OCI-LY1 (cell line): Measurements from ENCODE around the gene TNS1.

ENCODE experiments used
- H2AFZ ChIP-seq: fragments of 200-600 bp; sonication (generic), shearing (Covaris generic); 2 replicates; pipeline ENCODE4 v1.6.0; 2014; ENCODE audit warnings: antibody characterized with exemption, mild to moderate bottlenecking, low read length
- H3F3A ChIP-seq: fragments of 200-600 bp; sonication (generic), shearing (Covaris generic); 2 replicates; pipeline ENCODE4 v1.6.0; 2014; ENCODE audit warnings: mild to moderate bottlenecking, antibody characterized with exemption, low read length, moderate library complexity; ENCODE audit not compliant: insufficient read depth
- H3K27ac ChIP-seq: fragments of 200-600 bp; sonication (generic); 2 replicates; pipeline ENCODE4 v1.5.1; 2014; ENCODE audit warnings: low read length, mixed run types, mild to moderate bottlenecking, low read depth; ENCODE audit not compliant: poor library complexity, severe bottlenecking
- H3K27me3 ChIP-seq: fragments of 200-600 bp; sonication (generic); 2 replicates; pipeline ENCODE4 v1.6.0; 2014; ENCODE audit warnings: antibody characterized with exemption, mild to moderate bottlenecking, low read length, moderate library complexity; ENCODE audit not compliant: insufficient read depth
- H3K36me3 ChIP-seq: fragments of 200-600 bp; sonication (generic); 2 replicates; pipeline ENCODE4 v1.6.1; 2014; ENCODE audit warnings: mild to moderate bottlenecking, antibody characterized with exemption, low read length, moderate library complexity, mixed read lengths; ENCODE audit not compliant: insufficient read depth
- H3K4me1 ChIP-seq: fragments of 200-600 bp; sonication (generic); 2 replicates; pipeline ENCODE4 v1.5.1; 2014; ENCODE audit warnings: mild to moderate bottlenecking, low read length, moderate library complexity; ENCODE audit not compliant: insufficient read depth, severe bottlenecking
- H3K4me2 ChIP-seq: fragments of 200-600 bp; sonication (generic), shearing (Covaris generic); 2 replicates; pipeline ENCODE4 v1.6.1; 2014; ENCODE audit warnings: low read length
- H3K4me3 ChIP-seq: fragments of 200-600 bp; sonication (generic); 2 replicates; pipeline ENCODE4 v1.5.1; 2014; ENCODE audit warnings: low read length, low read depth, mild to moderate bottlenecking, mixed read lengths; ENCODE audit not compliant: poor library complexity, severe bottlenecking
- H3K79me2 ChIP-seq: fragments of 200-600 bp; shearing (Covaris generic); 2 replicates; pipeline ENCODE4 v1.6.1; 2016; ENCODE audit warnings: mixed run types, low read length, mixed read lengths; ENCODE audit not compliant: insufficient read depth
- H3K9ac ChIP-seq: fragments of 200-600 bp; sonication (generic), shearing (Covaris generic); 2 replicates; pipeline ENCODE4 v1.6.1; 2014; ENCODE audit warnings: mild to moderate bottlenecking, low read length, mixed read lengths
- H3K9me2 ChIP-seq: fragments of 200-600 bp; sonication (generic), shearing (Covaris generic); 2 replicates; pipeline ENCODE4 v1.6.1; 2014; ENCODE audit warnings: low read depth, mild to moderate bottlenecking, low read length, mixed read lengths
- H3K9me3 ChIP-seq: fragments of 200-600 bp; shearing (Covaris generic); 2 replicates; pipeline ENCODE4 v1.6.1; 2014; ENCODE audit warnings: low read length, mixed read lengths
- H4K20me1 ChIP-seq: fragments of 200-600 bp; sonication (generic), shearing (Covaris generic); 2 replicates; pipeline ENCODE4 v1.6.0; 2016; ENCODE audit warnings: mild to moderate bottlenecking, low read length; ENCODE audit not compliant: insufficient read depth
- CTCF ChIP-seq: fragments of 200-600 bp; sonication (generic), shearing (Covaris generic); IDR thresholded peaks from 2 replicates; pipeline ENCODE4 v1.5.1; 2017; ENCODE audit warnings: mild to moderate bottlenecking, antibody characterized with exemption, low read length, moderate library complexity, mixed read lengths
- EZH2 ChIP-seq: fragments of 200-600 bp; sonication (generic), shearing (Covaris generic); IDR thresholded peaks from 2 replicates; pipeline ENCODE4 v1.8.0; 2017; ENCODE audit warnings: borderline replicate concordance, mixed run types, mild to moderate bottlenecking, antibody characterized with exemption, low read length, moderate library complexity, mixed read lengths

TNS1 gene

GRCh38 chr2:217956586-217957457 is 46.0 kb downstream of the TNS1 start:
- Histone ChIP-seq H3K4me3 (no peak overlapping the region), H2AFZ (no peak overlapping the region), H3K27ac (no peak overlapping the region), H3K36me3 (no peaks in the 10 kb centered on the region), H3K4me2 (no peak overlapping the region), H3K9me3 (no peaks in the 10 kb centered on the region), H3F3A (no peaks in the 10 kb centered on the region), H3K27me3 (no peaks in the 10 kb centered on the region), H3K79me2 (no peaks in the 10 kb centered on the region), H3K9me2 (no peaks in the 10 kb centered on the region), H3K4me1 (no peaks in the 10 kb centered on the region), H4K20me1 (no peaks in the 10 kb centered on the region), H3K9ac (no peak overlapping the region)
- TF ChIP-seq EZH2: no peak
- no peak for TF ChIP-seq CTCF

DNA sequence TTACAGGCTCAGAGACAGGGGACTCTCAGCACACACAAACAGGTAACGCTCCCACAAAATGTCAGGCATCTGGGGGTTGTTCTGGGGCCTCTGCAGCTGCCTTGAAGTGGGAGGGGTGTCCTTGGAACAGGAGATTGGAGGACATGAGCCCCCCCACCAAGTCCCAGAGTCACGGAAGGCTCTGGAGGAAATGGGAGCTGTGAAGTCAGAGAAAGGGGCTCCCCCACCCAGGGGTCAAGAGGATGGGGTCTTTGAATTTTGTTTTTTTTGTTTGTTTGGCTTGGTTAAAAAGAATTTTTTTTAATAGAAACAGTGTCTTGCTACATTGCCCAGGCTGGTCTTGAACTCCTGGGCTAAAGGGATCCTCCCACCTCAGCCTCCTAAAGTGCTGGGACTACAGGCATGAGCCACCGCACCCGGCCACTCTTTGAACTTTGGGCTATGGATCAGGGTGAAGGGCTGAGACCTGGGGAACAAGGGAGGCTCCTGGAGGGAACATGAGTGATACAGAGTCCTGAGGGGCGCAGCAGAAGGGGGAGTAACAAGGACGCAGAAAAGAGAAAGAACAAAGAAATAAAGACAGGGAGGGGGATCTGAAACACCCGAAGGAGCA is 46.8 kb downstream of the TNS1 start:
- H3K79me2 ChIP-seq: no peaks in the 10 kb centered on the region
- H3K9ac ChIP-seq: no peak overlapping the region
- TF ChIP-seq CTCF (no peak), EZH2 (no peak)

GRCh38 chr2:217954971-217955740 is 47.6 kb downstream of the TNS1 start:
- H4K20me1 ChIP-seq: no peaks in the 10 kb centered on the region
- H3K27me3 ChIP-seq: 0 out of 2 replicates have a peak, but pooled peaks cover 5% of the 10 kb centered on the region
- H3K9me2 ChIP-seq: no peaks in the 10 kb centered on the region
- H3K36me3 ChIP-seq: no peaks in the 10 kb centered on the region
- TF ChIP-seq EZH2 (no peak), CTCF (no peak)
- no peak overlapping the region for H3K4me2 ChIP-seq
- no peaks in the 10 kb centered on the region for H3K9me3 ChIP-seq
- H3K27ac ChIP-seq: no peak overlapping the region
- H3K9ac ChIP-seq: no peak overlapping the region
- H3K4me1 ChIP-seq: no peaks in the 10 kb centered on the region
- H2AFZ ChIP-seq: no peak overlapping the region
- no peaks in the 10 kb centered on the region for H3K79me2 ChIP-seq
- no peaks in the 10 kb centered on the region for H3F3A ChIP-seq
- no peak overlapping the region for H3K4me3 ChIP-seq

More for the DNA sequence above, 46.8 kb downstream of the TNS1 start:
- Histone ChIP-seq H3K27ac (no peak overlapping the region), H3F3A (no peaks in the 10 kb centered on the region), H3K4me2 (no peak overlapping the region), H3K36me3 (no peaks in the 10 kb centered on the region), H4K20me1 (no peaks in the 10 kb centered on the region), H3K27me3 (0 out of 2 replicates have a peak, but pooled peaks cover 1% of the 10 kb centered on the region), H3K4me1 (no peaks in the 10 kb centered on the region), H3K4me3 (no peak overlapping the region), H2AFZ (no peak overlapping the region), H3K9me3 (no peaks in the 10 kb centered on the region), H3K9me2 (no peaks in the 10 kb centered on the region)
